Stimulated activated CD8-positive, alpha-beta memory T cell treated with anti-CD3 and anti-CD28 coated beads, Interleukin-4, amount 100 ng/mL, for 1 hour (primary cell): ENCODE data around the gene RPS23.

Experiments used
- DNase-seq, 2 donors: peaks; one replicate each; pipeline ENCODE4 v3.0.0-alpha.2; 2020; ENCODE audit warnings: low read depth in 2 of 2, low spot score in 1 of 2

RPS23 gene

DNA sequence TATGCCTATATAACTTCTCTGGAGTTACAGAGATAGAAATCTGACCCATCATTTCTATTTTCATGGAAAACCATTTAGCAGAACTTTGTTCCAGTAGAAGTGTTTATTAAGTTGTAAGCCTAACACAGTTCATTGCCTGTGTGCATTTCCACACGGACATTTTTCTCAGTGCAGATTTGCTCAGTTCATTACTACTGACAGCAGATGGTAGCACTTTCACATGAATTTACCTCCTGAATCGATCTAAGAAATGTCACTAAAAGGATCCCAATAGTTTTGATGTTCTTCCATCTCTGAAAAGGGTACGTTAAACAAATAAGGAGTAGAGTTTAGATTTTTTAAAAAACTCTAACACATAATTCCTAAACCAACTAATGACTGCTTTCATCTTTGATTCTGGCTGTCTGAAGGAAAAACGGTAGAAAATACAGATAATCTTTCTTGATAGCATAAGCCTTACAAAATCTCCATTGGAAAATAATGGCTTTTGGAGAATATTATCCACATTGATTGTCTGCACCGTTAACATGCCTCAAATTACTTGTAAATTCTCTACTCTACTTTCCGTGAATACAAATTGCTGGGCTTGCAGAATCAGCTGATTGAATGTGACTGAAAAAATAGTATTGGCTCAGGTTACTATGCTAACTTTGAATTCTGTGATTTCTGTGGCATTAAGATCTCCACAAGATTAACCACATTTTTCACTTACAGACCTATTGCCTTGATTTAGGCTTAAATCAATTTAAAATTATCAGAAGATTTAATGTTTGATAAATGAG lies 33.1 kb downstream of the RPS23 start:
- DNase-seq: no peak

DNA sequence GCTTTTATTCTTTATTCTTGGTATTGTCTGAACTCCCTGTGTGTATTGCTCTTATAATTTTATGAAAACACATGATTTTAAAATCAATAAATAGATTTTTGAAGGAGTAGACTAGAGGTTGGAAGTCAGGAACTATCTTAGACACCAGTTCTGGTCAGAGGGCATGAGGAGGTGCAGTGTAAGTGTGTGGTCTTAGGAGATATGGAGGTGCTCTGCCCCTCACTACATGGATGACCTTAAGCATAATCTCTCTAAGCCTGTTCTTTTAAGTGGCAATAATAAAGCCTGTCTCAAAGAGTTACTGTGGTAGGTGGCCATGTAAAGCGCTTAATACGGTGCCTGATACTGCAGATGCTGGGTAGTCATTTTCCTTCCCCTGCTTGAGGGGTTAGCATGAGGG lies 34.0 kb downstream of the RPS23 start:
- DNase-seq: no peak

- DNase-seq: no peak
Observed at GRCh38 chr5:82234885-82235284, 43.3 kb downstream of the RPS23 start.

DNA sequence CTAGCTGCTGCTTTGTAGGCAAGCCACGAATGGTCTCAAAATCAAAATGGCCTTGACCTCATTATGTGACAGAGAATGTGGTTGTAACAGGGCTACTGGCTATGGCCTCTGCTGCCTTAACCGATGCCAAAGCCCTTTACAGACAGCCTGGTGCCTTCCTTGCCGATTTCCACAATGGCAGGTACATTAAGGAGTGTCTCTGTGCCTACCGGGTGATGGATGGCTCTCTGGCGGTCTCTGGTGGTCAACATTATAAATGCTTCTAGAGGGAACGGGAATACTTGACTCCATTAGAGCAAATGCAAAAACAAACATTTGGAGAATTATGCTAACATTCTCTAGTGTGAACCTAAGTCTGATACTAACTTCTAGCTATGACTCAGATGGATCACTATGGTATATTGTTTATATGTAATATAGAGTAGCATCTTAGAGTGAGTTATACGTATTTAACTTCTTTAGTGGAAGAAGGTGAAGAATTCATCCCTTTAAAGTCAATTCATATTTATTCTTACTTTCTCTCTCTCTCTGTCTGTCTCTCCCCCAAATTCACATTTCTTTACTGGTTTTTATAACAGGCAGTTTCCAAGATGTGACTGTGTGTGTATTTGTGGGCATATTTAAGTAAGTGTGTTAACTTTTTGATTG lies 52.5 kb downstream of the RPS23 start:
- peak; percentile 3 to 26 for DNase-seq
